IMR-90 (cell line): ENCODE results near the gene SPDYE8. TPM values are rescaled to one million over a fixed set of nuclear protein-coding genes. Genes with fewer than 3 reads are reported as not detected.
"Not testable (repeated sequence)": the region's sequence is repeated elsewhere in the genome, so short reads cannot be mapped to it uniquely, and the experiment has no call there.

Source experiments
- ATAC-seq: fragments of 200-7000 bp; cut with Tn5 transposase; 2 replicates; pipeline ENCODE4 v1.9.1; 2020; ENCODE audit warnings: low read depth, mild to moderate bottlenecking, moderate library complexity
- BruUV-seq: library from RNA; stranded (reverse); fragments of 400-500 nt; replicated peaks from 2 replicates; lab custom pipeline; 2021; lab: Mats Ljungman, UMichigan
- CTCF ChIA-PET: fragments of 300-600 bp; formaldehyde crosslinking; extraction: SDS; loops from one replicate; lab custom pipeline; 2021; ENCODE audit warnings: antibody characterized with exemption; lab: Yijun Ruan, JAX
- POLR2A ChIA-PET: fragments of 300-600 bp; sonication (Branson Sonifier 250); formaldehyde crosslinking; loops from one replicate; lab custom pipeline; 2022; ENCODE audit warnings: antibody characterized with exemption; ENCODE audit not compliant: unreplicated experiment; lab: Charles Lee
- DNase-seq: peaks from one replicate; pipeline ENCODE4 v3.0.0; 2013
- H2AFZ ChIP-seq: replicated peaks from 2 replicates; pipeline ENCODE3; 2013; ENCODE audit warnings: low read length, mild to moderate bottlenecking; ENCODE audit not compliant: poor library complexity
- H2AK5ac ChIP-seq: 2 replicates; pipeline ENCODE4 v1.6.1; 2013; ENCODE audit warnings: low read depth, low read length, inconsistent platforms
- H2AK9ac ChIP-seq: replicated peaks from 2 replicates; pipeline ENCODE3; 2013; ENCODE audit warnings: mild to moderate bottlenecking, low read depth, low read length, moderate library complexity; ENCODE audit not compliant: poor library complexity
- H2BK120ac ChIP-seq: 2 replicates; pipeline ENCODE4 v1.6.1; 2013; ENCODE audit warnings: low read depth, low read length, inconsistent platforms
- H2BK15ac ChIP-seq: 3 replicates; pipeline ENCODE4 v1.6.1; 2013; ENCODE audit warnings: low read depth, low read length, inconsistent platforms
- H2BK20ac ChIP-seq: 2 replicates; pipeline ENCODE4 v1.6.1; 2013; ENCODE audit warnings: low read depth, mild to moderate bottlenecking, inconsistent platforms, low read length, moderate library complexity
- H2BK5ac ChIP-seq: 2 replicates; pipeline ENCODE4 v1.6.1; 2013; ENCODE audit warnings: mild to moderate bottlenecking, low read depth, low read length, inconsistent platforms; ENCODE audit not compliant: poor library complexity, severe bottlenecking
- H3K14ac ChIP-seq: replicated peaks from 2 replicates; pipeline ENCODE4 v1.6.1; 2013; ENCODE audit warnings: low read depth, low read length, inconsistent platforms
- H3K18ac ChIP-seq: 2 replicates; pipeline ENCODE4 v1.6.1; 2013; ENCODE audit warnings: low read depth, low read length, control low read depth
- H3K23ac ChIP-seq: 2 replicates; pipeline ENCODE4 v1.6.1; 2013; ENCODE audit warnings: low read depth, low read length, inconsistent platforms
- H3K27ac ChIP-seq: 2 replicates; pipeline ENCODE4 v1.5.1; 2013; ENCODE audit warnings: mild to moderate bottlenecking, control low read depth, low read length; ENCODE audit not compliant: insufficient read depth
- H3K27me3 ChIP-seq: 2 replicates; pipeline ENCODE4 v1.6.1; 2013; ENCODE audit warnings: low read length; ENCODE audit not compliant: control insufficient read depth, insufficient read depth
- H3K36me3 ChIP-seq: 2 replicates; pipeline ENCODE4 v1.6.1; 2013; ENCODE audit warnings: low read length, mixed read lengths; ENCODE audit not compliant: control insufficient read depth, insufficient read depth
- H3K4ac ChIP-seq: 2 replicates; pipeline ENCODE4 v1.6.1; 2013; ENCODE audit warnings: low read depth, low read length, inconsistent platforms
- H3K4me1 ChIP-seq: 2 replicates; pipeline ENCODE4 v1.6.1; 2013; ENCODE audit warnings: low read length, mixed read lengths; ENCODE audit not compliant: control insufficient read depth, insufficient read depth
- H3K4me2 ChIP-seq: 2 replicates; pipeline ENCODE4 v1.6.1; 2013; ENCODE audit warnings: low read depth, mild to moderate bottlenecking, control low read depth, low read length, moderate library complexity
- H3K4me3 ChIP-seq: 2 replicates; pipeline ENCODE4 v1.5.1; 2013; ENCODE audit warnings: low read depth, mild to moderate bottlenecking, control low read depth, low read length, moderate library complexity; ENCODE audit not compliant: insufficient read depth
- H3K56ac ChIP-seq: 2 replicates; pipeline ENCODE4 v1.6.1; 2013; ENCODE audit warnings: low read length, inconsistent platforms; ENCODE audit not compliant: insufficient read depth; ENCODE audit errors: extremely low read depth
- H3K79me1 ChIP-seq, 2 experiments: 2 replicates each; pipeline ENCODE4 v1.6.1; 2013; ENCODE audit warnings: low read length in 2 of 2, inconsistent platforms in 1 of 2, low read depth in 1 of 2
- H3K9ac ChIP-seq: 2 replicates; pipeline ENCODE4 v1.6.1; 2013; ENCODE audit warnings: low read depth, low read length, control low read depth
- H3K9me1 ChIP-seq: 2 replicates; pipeline ENCODE4 v1.6.1; 2013; ENCODE audit warnings: low read length, inconsistent platforms; ENCODE audit not compliant: insufficient read depth
- H3K9me3 ChIP-seq: 2 replicates; pipeline ENCODE4 v1.6.1; 2013; ENCODE audit warnings: low read length; ENCODE audit not compliant: control insufficient read depth, insufficient read depth
- H4K20me1 ChIP-seq: 2 replicates; pipeline ENCODE4 v1.6.1; 2013; ENCODE audit warnings: low read length, inconsistent platforms; ENCODE audit not compliant: insufficient read depth
- H4K5ac ChIP-seq: 2 replicates; pipeline ENCODE4 v1.6.1; 2013; ENCODE audit warnings: mild to moderate bottlenecking, low read depth, low read length, control low read depth
- H4K8ac ChIP-seq, 2 experiments: 2 replicates each; pipeline ENCODE4 v1.6.1; 2013; ENCODE audit warnings: low read depth in 2 of 2, low read length in 2 of 2, control low read depth in 1 of 2, inconsistent platforms in 1 of 2
- H4K91ac ChIP-seq: 2 replicates; pipeline ENCODE4 v1.6.1; 2013; ENCODE audit warnings: low read depth, low read length, inconsistent platforms; ENCODE audit not compliant: insufficient read depth
- WGBS, 2 experiments: methylation state at CpG; one replicate each; pipeline versions ENCODE4 v1.1.5 to v1.1.7; 2013; ENCODE audit warnings: missing lambda C conversion rate in 2 of 2; ENCODE audit not compliant: insufficient read length in 1 of 2; ENCODE audit errors: extremely low coverage in 2 of 2; 5-methylcytosine and 5-hydroxymethylcytosine counted together
- dilution Hi-C: fragments of 300-500 bp; cut with HindIII; formaldehyde crosslinking; loops from one replicate; pipeline ENCODE4 v1.14.3; 2018; ENCODE audit warnings: low sequenced_read_pairs; ENCODE audit not compliant: unreplicated experiment
- in situ Hi-C: fragments of 300-500 bp; cut with MboI; formaldehyde crosslinking; loops from 3 replicates; pipeline ENCODE4 v1.14.3; 2019; ENCODE audit warnings: low sequenced_read_pairs, inconsistent platforms, mixed read lengths
- intact Hi-C: fragments of 100-400 bp; cut with micrococcal nuclease; formaldehyde crosslinking; loops from 2 replicates; pipeline ENCODE4 v1.10.0; 2022
- polyA plus RNA-seq, 3 experiments: library from polyadenylated mRNA; depleted of rRNA; stranded (reverse); fragments of >200 nt; gene quantifications; 2 replicates each; pipeline ENCODE4 v1.2.3, GENCODE V29; 2012; ENCODE audit warnings: low replicate concordance in 1 of 3
- total RNA-seq: library from RNA; depleted of rRNA; stranded (reverse); fragments of >200 nt; gene quantifications from 2 replicates; pipeline ENCODE4 v1.2.3, GENCODE V29; 2012

The SPDYE8 gene
- total and polyA plus RNA-seq, 2 of the 4 experiments (the other 2 are of a cell fraction) = not detected

DNA sequence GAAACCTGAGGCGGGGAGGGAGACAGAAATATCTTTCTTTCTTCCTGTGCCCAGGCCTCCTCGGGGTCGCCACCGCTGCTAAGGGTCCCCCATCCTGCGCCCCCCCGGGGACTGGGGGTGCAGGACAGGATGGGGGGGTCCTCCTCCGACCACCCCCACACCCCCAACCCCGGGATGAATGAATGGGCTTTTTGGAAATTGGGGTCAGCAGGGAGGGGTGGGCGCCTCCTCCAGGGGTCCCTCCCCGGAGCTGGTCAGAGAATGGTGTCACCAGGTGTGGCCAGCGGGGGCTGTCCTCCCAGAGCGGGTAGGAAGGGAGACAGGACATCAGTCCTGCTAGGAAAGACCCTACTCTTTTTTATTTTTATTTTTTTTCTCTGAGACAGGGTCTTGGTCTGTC is 53.1 kb downstream of the SPDYE8 start:
- H2AFZ ChIP-seq, H3K56ac ChIP-seq, H3K9me3 ChIP-seq, H3K4me3 ChIP-seq, H4K8ac ChIP-seq, CTCF ChIA-PET, dilution Hi-C loops, H3K4me1 ChIP-seq, H4K20me1 ChIP-seq, H3K4me2 ChIP-seq, POLR2A ChIA-PET, H3K4ac ChIP-seq, intact Hi-C loops, H2BK5ac ChIP-seq, H2BK15ac ChIP-seq, H3K79me1 ChIP-seq, H3K27me3 ChIP-seq, H2AK9ac ChIP-seq, H4K91ac ChIP-seq, H4K5ac ChIP-seq, H3K18ac ChIP-seq, H3K9me1 ChIP-seq, H2BK120ac ChIP-seq, H3K23ac ChIP-seq, H3K27ac ChIP-seq, DNase-seq, BruUV-seq, H2AK5ac ChIP-seq, in situ Hi-C loops, H3K36me3 ChIP-seq, ATAC-seq, H3K14ac ChIP-seq, H3K9ac ChIP-seq, H2BK20ac ChIP-seq: not testable (repeated sequence)
- no CpG with 5 or more reads among the region's 12 CpGs for WGBS, 2 experiments

DNA sequence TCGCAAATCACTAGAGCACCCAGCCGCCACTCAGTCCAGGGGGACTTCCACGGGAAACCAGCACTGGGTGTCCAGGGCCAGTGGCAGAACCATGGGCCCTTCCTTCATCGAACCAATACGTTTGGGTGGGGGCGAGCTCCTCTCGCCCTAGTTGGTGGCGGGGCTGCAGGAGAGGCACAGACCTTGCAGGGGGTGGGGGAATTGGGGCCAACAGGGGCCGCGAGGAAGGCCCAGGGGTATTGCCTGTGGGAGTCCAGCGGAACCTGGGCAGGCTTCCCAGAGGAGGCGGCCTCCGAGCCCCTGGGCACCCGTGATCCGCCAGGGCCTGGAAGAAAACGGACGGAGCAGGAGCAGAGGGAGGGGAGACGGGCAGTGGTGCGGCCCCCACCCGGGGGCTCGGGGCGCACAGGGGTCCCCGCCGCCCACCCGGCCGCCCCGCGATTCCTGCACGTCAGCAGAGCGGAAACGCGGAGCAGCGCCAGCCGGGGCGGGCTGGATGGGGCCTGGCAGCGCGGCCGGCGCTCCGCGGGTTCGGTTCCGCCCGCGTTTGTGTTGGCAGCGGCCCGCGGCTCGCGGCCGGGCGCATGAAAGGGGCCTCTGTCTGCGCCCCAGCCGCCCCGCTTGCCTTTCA is 53.8 kb downstream of the SPDYE8 start:
- H3K23ac ChIP-seq, H3K4me2 ChIP-seq, H3K36me3 ChIP-seq, H3K27me3 ChIP-seq, H2AK9ac ChIP-seq, H4K8ac ChIP-seq, H3K9me1 ChIP-seq, H3K14ac ChIP-seq, DNase-seq, dilution Hi-C loops, H3K4me1 ChIP-seq, H2BK20ac ChIP-seq, H3K79me1 ChIP-seq, H3K18ac ChIP-seq, H4K5ac ChIP-seq, in situ Hi-C loops, ATAC-seq, H3K4ac ChIP-seq, H2BK5ac ChIP-seq, H2AK5ac ChIP-seq, H4K20me1 ChIP-seq, H4K91ac ChIP-seq, BruUV-seq, H3K9ac ChIP-seq, POLR2A ChIA-PET, CTCF ChIA-PET, H3K9me3 ChIP-seq, intact Hi-C loops, H2BK120ac ChIP-seq, H3K27ac ChIP-seq, H3K56ac ChIP-seq, H3K4me3 ChIP-seq, H2AFZ ChIP-seq, H2BK15ac ChIP-seq: not testable (repeated sequence)
- WGBS, 2 experiments = no CpG with 5 or more reads among the region's 55 CpGs
